Fibroblast of mammary gland (primary cell): Measurements from ENCODE around the gene PFDN4.

ENCODE experiments used
- DNase-seq: peaks from one replicate; pipeline ENCODE4 v3.0.0-alpha.2; 2010; ENCODE audit warnings: low read depth
- H3K4me3 ChIP-seq: 2 replicates; pipeline ENCODE4 v1.5.1; 2011; ENCODE audit warnings: low read depth, mild to moderate bottlenecking, low read length, moderate library complexity; ENCODE audit not compliant: control insufficient read depth
- CTCF ChIP-seq: conservative IDR thresholded peaks from 2 replicates; pipeline ENCODE4 v1.5.1; 2011; ENCODE audit warnings: low read depth, low read length, inconsistent platforms; ENCODE audit not compliant: control insufficient read depth, insufficient read depth

The PFDN4 gene

GRCh38 chr20:54254596-54254995 is 46.7 kb downstream of the PFDN4 start:
- peak; percentile 30 for DNase-seq
- H3K4me3 ChIP-seq, result no peak overlapping the region
- TF ChIP-seq CTCF, result no peak

GRCh38 chr20:54255157-54255556 is 47.3 kb downstream of the PFDN4 start:
- no peak for TF ChIP-seq CTCF
- peak; percentile 76 for DNase-seq
- H3K4me3 ChIP-seq, result no peak overlapping the region

GRCh38 chr20:54256202-54256601 is 48.3 kb downstream of the PFDN4 start:
- H3K4me3 ChIP-seq, result no peak overlapping the region
- DNase-seq, result no peak
- TF ChIP-seq CTCF, result no peak

- DNase-seq, result peak; percentile 95
- no peak for TF ChIP-seq CTCF
Observed at GRCh38 chr20:54257071-54257816, 49.4 kb downstream of the PFDN4 start.

GRCh38 chr20:54260116-54260515 is 52.2 kb downstream of the PFDN4 start:
- TF ChIP-seq CTCF, result no peak
- H3K4me3 ChIP-seq, result no peak overlapping the region
- no peak for DNase-seq

More at GRCh38 chr20:54257071-54257816, 49.4 kb downstream of the PFDN4 start:
- no peak overlapping the region for H3K4me3 ChIP-seq

GRCh38 chr20:54262671-54263070 is 54.8 kb downstream of the PFDN4 start:
- DNase-seq, result no peak
- no peak overlapping the region for H3K4me3 ChIP-seq
- no peak for TF ChIP-seq CTCF
